Smooth muscle cell (in vitro differentiated cells): ENCODE data around the gene DNAH14. TPM values are rescaled to one million over a fixed set of nuclear protein-coding genes. Genes with fewer than 3 reads are reported as not detected.
"Not testable (repeated sequence)": the region's sequence is repeated elsewhere in the genome, so short reads cannot be mapped to it uniquely, and the experiment has no call there.

Source experiments
- DNase-seq: peaks from one replicate; lab custom pipeline; 2025; ENCODE audit not compliant: unreplicated experiment; lab: John Stamatoyannopoulos, UW
- H2AFZ ChIP-seq: fragments of 200-600 bp; sonication (generic); 2 replicates; pipeline ENCODE4 v1.6.0; 2016; ENCODE audit warnings: antibody characterized with exemption, low read depth, mild to moderate bottlenecking
- H3F3A ChIP-seq: fragments of 200-600 bp; sonication (generic); 2 replicates; pipeline ENCODE4 v1.6.0; 2017; ENCODE audit warnings: antibody characterized with exemption, low read depth
- H3K27ac ChIP-seq: fragments of 200-600 bp; sonication (generic); 2 replicates; pipeline ENCODE4 v1.5.1; 2016; ENCODE audit warnings: low read depth, mild to moderate bottlenecking
- H3K27me3 ChIP-seq: fragments of 200-600 bp; sonication (generic); 2 replicates; pipeline ENCODE4 v1.6.1; 2016; ENCODE audit warnings: low read depth, mild to moderate bottlenecking
- H3K36me3 ChIP-seq: fragments of 200-600 bp; sonication (generic); 2 replicates; pipeline ENCODE4 v1.5.1; 2016; ENCODE audit warnings: low read depth
- H3K4me1 ChIP-seq: fragments of 200-600 bp; sonication (generic); 2 replicates; pipeline ENCODE4 v1.5.1; 2016; ENCODE audit warnings: low read depth
- H3K4me2 ChIP-seq: fragments of 200-600 bp; sonication (generic); 2 replicates; pipeline ENCODE4 v1.6.0; 2016; ENCODE audit warnings: mild to moderate bottlenecking
- H3K4me3 ChIP-seq: fragments of 200-600 bp; sonication (generic); 2 replicates; pipeline ENCODE4 v1.5.1; 2016; ENCODE audit warnings: mild to moderate bottlenecking
- H3K79me2 ChIP-seq: fragments of 200-600 bp; sonication (generic); 2 replicates; pipeline ENCODE4 v1.6.0; 2016; ENCODE audit warnings: low read depth, mild to moderate bottlenecking
- H3K9ac ChIP-seq: fragments of 200-600 bp; sonication (generic); 2 replicates; pipeline ENCODE4 v1.6.0; 2016; ENCODE audit warnings: low read depth
- H3K9me3 ChIP-seq: fragments of 200-600 bp; sonication (generic); replicated peaks from 2 replicates; pipeline ENCODE4 v1.5.1; 2016; ENCODE audit warnings: low read depth
- H4K20me1 ChIP-seq: fragments of 200-600 bp; sonication (generic); 2 replicates; pipeline ENCODE4 v1.6.0; 2016; ENCODE audit warnings: low read depth
- CTCF ChIP-seq: fragments of 200-600 bp; sonication (generic); IDR thresholded peaks from 2 replicates; pipeline ENCODE4 v1.5.1; 2017; ENCODE audit warnings: borderline replicate concordance, mild to moderate bottlenecking, antibody characterized with exemption; ENCODE audit not compliant: insufficient read depth, poor library complexity, severe bottlenecking
- WGBS: methylation state at CpG from one replicate; pipeline ENCODE4 v1.1.7; 2016; ENCODE audit warnings: low lambda C conversion rate; 5-methylcytosine and 5-hydroxymethylcytosine counted together
- polyA plus RNA-seq: library from polyadenylated mRNA; unstranded; fragments of >200 nt; fragmentation: Nextera tagmentation; extraction: Ambion mirVana; gene quantifications from 2 replicates; pipeline ENCODE4 v1.2.1, GENCODE V29; 2016
- total RNA-seq: library from RNA; depleted of rRNA; stranded (reverse); fragments of >200 nt; gene quantifications from 2 replicates; pipeline ENCODE4 v1.2.3, GENCODE V29; 2014

The DNAH14 gene
- total and polyA plus RNA-seq, 2 experiments from 2014 or later: 9.4 to 44.0 TPM

GRCh38 chr1:224945651-224946348 is 16.3 kb downstream of the DNAH14 start:
- H3K9me3 ChIP-seq, H3K4me1 ChIP-seq, H3K9ac ChIP-seq, H3K36me3 ChIP-seq, H3K4me2 ChIP-seq, H3K79me2 ChIP-seq, H4K20me1 ChIP-seq, H3K27ac ChIP-seq, H3K27me3 ChIP-seq, DNase-seq, H3K4me3 ChIP-seq, H3F3A ChIP-seq, H2AFZ ChIP-seq: not testable (repeated sequence)
- 96% methylated on average over 10 of the region's 10 CpGs for WGBS

GRCh38 chr1:224946349-224946691 is 16.8 kb downstream of the DNAH14 start:
- H3K27me3 ChIP-seq, H3K79me2 ChIP-seq, H3K9me3 ChIP-seq, DNase-seq, H3K4me2 ChIP-seq, H3K4me1 ChIP-seq, H3K36me3 ChIP-seq, H3K4me3 ChIP-seq, H4K20me1 ChIP-seq, H3F3A ChIP-seq, H3K27ac ChIP-seq, H2AFZ ChIP-seq, H3K9ac ChIP-seq: not testable (repeated sequence)
- 96% methylated on average over 6 of the region's 6 CpGs for WGBS

DNA sequence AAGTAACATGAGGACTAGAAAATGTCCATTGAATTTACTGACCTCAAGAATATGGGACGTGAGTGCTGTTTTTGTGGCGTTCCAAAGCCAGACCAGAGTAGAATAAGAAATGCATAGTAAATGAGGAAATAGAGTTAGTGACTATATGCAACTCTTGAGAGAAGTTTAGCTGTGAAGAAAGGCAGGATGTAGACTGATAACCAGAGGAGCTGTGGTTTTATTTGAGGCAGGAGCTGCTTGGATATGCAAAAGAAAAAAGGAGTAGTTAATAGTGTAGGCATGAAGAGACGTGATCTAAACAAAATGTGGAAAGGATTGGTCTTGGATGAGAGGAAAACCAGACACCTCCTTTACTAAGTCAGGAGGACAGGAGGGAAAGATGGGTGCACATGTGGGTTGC is 28.2 kb downstream of the DNAH14 start:
- H3K27me3 ChIP-seq: no peaks in the 10 kb centered on the region
- no peaks in the 10 kb centered on the region for H3F3A ChIP-seq
- no peak overlapping the region for H3K4me2 ChIP-seq
- H3K4me3 ChIP-seq: no peak overlapping the region
- no peaks in the 10 kb centered on the region for H4K20me1 ChIP-seq
- H3K4me1 ChIP-seq: no peaks in the 10 kb centered on the region
- no peaks in the 10 kb centered on the region for H3K9me3 ChIP-seq
- no peak overlapping the region for H2AFZ ChIP-seq
- H3K9ac ChIP-seq: no peak overlapping the region
- 86% methylated on average over 3 of the region's 3 CpGs for WGBS
- no peak overlapping the region for H3K27ac ChIP-seq
- no peak for DNase-seq
- TF ChIP-seq CTCF: no peak
- H3K79me2 ChIP-seq: no peaks in the 10 kb centered on the region
- no peaks in the 10 kb centered on the region for H3K36me3 ChIP-seq

DNA sequence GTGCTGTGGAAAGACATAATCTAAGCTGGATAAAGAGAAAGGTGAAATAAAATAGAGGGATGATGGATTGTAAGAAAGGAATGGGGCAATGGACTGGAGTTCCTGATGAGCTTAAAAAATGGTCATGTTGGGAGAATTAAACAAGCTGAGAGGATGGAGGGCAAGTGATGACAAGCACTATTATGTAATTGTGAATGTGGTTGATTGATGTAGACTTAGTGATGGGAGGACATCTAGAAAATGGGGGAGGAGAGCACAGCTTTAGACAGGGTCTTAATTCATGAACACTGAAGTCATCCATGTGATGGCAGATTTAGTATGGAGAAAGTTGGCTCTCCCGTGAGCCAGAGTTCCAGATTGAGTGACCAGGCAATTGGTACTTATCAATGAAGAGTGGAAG is 29.0 kb downstream of the DNAH14 start:
- no peak for TF ChIP-seq CTCF
- no peaks in the 10 kb centered on the region for H3K27me3 ChIP-seq

DNA sequence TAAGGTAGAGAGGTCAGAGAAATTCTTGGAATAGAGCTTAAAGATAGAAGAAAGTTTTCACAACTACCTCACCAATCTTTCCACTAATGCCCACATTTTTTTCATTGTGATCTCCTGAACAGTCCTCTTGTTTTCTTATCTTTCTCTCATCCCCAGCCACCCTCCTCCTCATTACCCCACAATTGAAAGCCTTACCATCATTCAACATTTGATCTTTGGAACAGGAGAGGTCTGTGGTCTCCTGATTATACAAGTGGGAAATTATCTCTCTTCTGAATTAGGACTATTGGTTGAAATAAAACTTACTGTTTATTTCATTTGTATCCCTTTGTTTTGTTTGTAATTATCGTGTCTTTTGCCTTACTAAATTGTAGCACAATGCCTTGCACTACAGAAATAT is 29.6 kb downstream of the DNAH14 start:
- 93% methylated on average over 1 of the region's 1 CpG for WGBS
- Histone ChIP-seq H3F3A (no peaks in the 10 kb centered on the region), H2AFZ (no peak overlapping the region), H3K9me3 (no peaks in the 10 kb centered on the region), H3K36me3 (no peaks in the 10 kb centered on the region), H3K4me2 (no peak overlapping the region), H3K27ac (no peak overlapping the region), H3K27me3 (no peaks in the 10 kb centered on the region), H4K20me1 (no peaks in the 10 kb centered on the region), H3K79me2 (no peaks in the 10 kb centered on the region), H3K4me1 (no peaks in the 10 kb centered on the region), H3K4me3 (no peak overlapping the region), H3K9ac (no peak overlapping the region)
- DNase-seq: no peak
- TF ChIP-seq CTCF: no peak

More for the DNA sequence above, 29.0 kb downstream of the DNAH14 start:
- no peak for DNase-seq
- Histone ChIP-seq H2AFZ (no peak overlapping the region), H3F3A (no peaks in the 10 kb centered on the region), H4K20me1 (no peaks in the 10 kb centered on the region), H3K27ac (no peak overlapping the region), H3K9me3 (no peaks in the 10 kb centered on the region), H3K9ac (no peak overlapping the region), H3K36me3 (no peaks in the 10 kb centered on the region), H3K4me3 (no peak overlapping the region), H3K79me2 (no peaks in the 10 kb centered on the region), H3K4me2 (no peak overlapping the region), H3K4me1 (no peaks in the 10 kb centered on the region)
- WGBS: 93% methylated on average over 1 of the region's 1 CpG
